Uterus (tissue), 4 donors: ENCODE results near the gene ZNF746. TPM values are rescaled to one million over a fixed set of nuclear protein-coding genes. Genes with fewer than 3 reads are reported as not detected.

Experiments used
- DNase-seq, 2 donors: peaks; one replicate each; pipeline ENCODE4 v3.0.0-alpha.2; 2019 to 2020
- H3K27ac ChIP-seq, 2 donors: fragments of 200-600 bp; sonication (generic); 1 replicate in 1 of 2; 2 replicates in 1 of 2; pipeline ENCODE4 v1.5.1; 2016 to 2018
- H3K27me3 ChIP-seq, 2 donors: fragments of 200-600 bp; sonication (generic); one replicate each; pipeline ENCODE4 v1.5.1; 2018 to 2019; ENCODE audit warnings: control low read depth in 1 of 2
- H3K36me3 ChIP-seq, 2 donors: fragments of 200-600 bp; sonication (generic); one replicate each; pipeline ENCODE4 v1.5.1; 2019; ENCODE audit warnings: control low read depth in 1 of 2
- H3K4me1 ChIP-seq, 2 donors: fragments of 200-600 bp; sonication (generic); one replicate each; pipeline ENCODE4 v1.5.1; 2018 to 2019; ENCODE audit warnings: control low read depth in 1 of 2
- H3K4me3 ChIP-seq, 2 donors: fragments of 200-600 bp; sonication (generic); 1 replicate in 1 of 2; 2 replicates in 1 of 2; pipeline ENCODE4 v1.5.1; 2018 to 2019; ENCODE audit warnings: mild to moderate bottlenecking in 1 of 2
- H3K9me3 ChIP-seq, 2 donors: fragments of 200-600 bp; sonication (generic); one replicate each; pipeline ENCODE4 v1.5.1; 2019; ENCODE audit warnings: control low read depth in 1 of 2
- POLR2A ChIP-seq, 2 donors: fragments of 450-650 bp; IDR thresholded peaks; one replicate each; pipeline ENCODE4 v1.6.1; 2016; ENCODE audit warnings: antibody characterized with exemption in 2 of 2, mild to moderate bottlenecking in 1 of 2, moderate library complexity in 1 of 2
- intact Hi-C: fragments of 100-400 bp; cut with DNase I; formaldehyde crosslinking; loops from one replicate; pipeline ENCODE4 v1.15.1; 2023; ENCODE audit warnings: low total_unique reads
- total RNA-seq, 4 donors: library from RNA; depleted of rRNA in 3 of 4; stranded (reverse); fragments of >200 nt in 3 of 4; gene quantifications; one replicate each; pipeline versions ENCODE4 v1.1.0 to v1.2.4, GENCODE V29; 2014 to 2023
- TF ChIP-seq, protein P1 (sequence below), 4 experiments: fragments of 200-600 bp in 2 of 4; fragments of 450-650 bp in 2 of 4; sonication (generic) in 2 of 4; IDR thresholded peaks; one replicate each; pipeline ENCODE4 v1.5.1; 2016 to 2019; ENCODE audit warnings: antibody characterized with exemption in 4 of 4, mild to moderate bottlenecking in 2 of 4, moderate library complexity in 1 of 4
- donor health status: DM: yes; HTN: yes; CAD: no.

The ZNF746 gene
- total RNA-seq, 4 donors from 2014 or later, result 15.6 to 30.5 (median 20.2) TPM

DNA sequence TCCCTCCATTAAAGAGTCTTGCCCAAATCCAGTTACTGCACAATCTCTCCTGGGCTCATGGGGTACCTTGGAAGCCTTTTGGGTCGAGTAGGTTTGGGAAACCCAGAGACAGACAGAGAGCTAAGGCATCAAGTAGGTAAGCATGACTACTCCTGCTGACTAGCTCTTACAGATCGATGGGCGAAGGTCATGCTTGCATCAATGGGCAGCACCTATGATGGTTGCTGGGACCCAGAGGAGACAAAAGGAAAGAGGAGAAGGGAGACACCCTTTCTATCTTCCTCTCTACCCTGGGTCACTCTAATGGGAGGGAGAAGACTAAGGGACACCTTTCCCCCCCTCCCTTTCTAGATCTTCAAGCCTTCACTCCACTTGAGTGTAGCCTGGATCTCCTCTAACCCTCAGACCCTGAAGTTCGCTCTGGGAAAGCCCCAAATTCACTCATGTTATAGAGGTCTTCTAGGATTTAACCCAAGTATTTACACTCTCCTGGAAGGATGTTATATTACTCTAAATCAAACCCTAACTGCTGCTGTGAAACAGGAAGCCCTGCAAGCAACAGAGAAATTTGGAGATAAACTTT, 31.6 kb upstream of the ZNF746 start:
- TF ChIP-seq, protein P1, sequence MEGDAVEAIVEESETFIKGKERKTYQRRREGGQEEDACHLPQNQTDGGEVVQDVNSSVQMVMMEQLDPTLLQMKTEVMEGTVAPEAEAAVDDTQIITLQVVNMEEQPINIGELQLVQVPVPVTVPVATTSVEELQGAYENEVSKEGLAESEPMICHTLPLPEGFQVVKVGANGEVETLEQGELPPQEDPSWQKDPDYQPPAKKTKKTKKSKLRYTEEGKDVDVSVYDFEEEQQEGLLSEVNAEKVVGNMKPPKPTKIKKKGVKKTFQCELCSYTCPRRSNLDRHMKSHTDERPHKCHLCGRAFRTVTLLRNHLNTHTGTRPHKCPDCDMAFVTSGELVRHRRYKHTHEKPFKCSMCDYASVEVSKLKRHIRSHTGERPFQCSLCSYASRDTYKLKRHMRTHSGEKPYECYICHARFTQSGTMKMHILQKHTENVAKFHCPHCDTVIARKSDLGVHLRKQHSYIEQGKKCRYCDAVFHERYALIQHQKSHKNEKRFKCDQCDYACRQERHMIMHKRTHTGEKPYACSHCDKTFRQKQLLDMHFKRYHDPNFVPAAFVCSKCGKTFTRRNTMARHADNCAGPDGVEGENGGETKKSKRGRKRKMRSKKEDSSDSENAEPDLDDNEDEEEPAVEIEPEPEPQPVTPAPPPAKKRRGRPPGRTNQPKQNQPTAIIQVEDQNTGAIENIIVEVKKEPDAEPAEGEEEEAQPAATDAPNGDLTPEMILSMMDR (IDR thresholded peaks at IDR 0.05), result no peak
- TF ChIP-seq POLR2A (IDR thresholded peaks at IDR 0.05), result no peak
- Histone ChIP-seq H3K9me3 (peaks cover 0 to 47% of the 10 kb centered on the region in 2 donors), H3K27ac (no peak overlapping the region), H3K4me3 (no peak overlapping the region), H3K36me3 (no peaks in the 10 kb centered on the region), H3K4me1 (no peaks in the 10 kb centered on the region), H3K27me3 (no peaks in the 10 kb centered on the region)
- intact Hi-C loops, result no loop called here
- DNase-seq, result no peak

DNA sequence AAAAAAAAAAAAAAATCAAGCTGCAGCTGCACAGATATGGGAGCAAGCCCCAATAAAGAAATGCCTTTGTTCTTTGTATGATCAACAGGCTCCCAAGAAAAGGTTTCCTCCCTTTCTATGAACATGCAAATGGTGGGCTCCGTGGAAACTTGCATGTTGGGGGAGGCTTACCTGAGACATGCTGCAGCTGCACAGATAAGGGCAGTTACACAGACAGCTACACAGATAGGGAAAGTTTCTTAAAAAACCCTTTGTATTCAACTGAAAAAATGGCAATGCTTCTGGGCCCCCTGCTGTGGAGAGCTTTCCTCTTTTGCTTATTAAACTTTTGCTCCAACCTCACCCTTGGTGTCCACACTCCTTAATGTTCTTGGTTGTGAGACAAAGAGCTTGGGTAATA, 29.8 kb upstream of the ZNF746 start:
- Histone ChIP-seq H3K27me3 (no peaks in the 10 kb centered on the region), H3K9me3 (peaks cover 0 to 38% of the 10 kb centered on the region in 2 donors), H3K4me1 (no peaks in the 10 kb centered on the region), H3K27ac (no peak overlapping the region), H3K36me3 (no peaks in the 10 kb centered on the region), H3K4me3 (no peak overlapping the region)
- intact Hi-C loops, result no loop called here
- no peak for DNase-seq
- TF ChIP-seq, protein P1 (IDR thresholded peaks at IDR 0.05), result no peak
- no peak for TF ChIP-seq POLR2A (IDR thresholded peaks at IDR 0.05)

DNA sequence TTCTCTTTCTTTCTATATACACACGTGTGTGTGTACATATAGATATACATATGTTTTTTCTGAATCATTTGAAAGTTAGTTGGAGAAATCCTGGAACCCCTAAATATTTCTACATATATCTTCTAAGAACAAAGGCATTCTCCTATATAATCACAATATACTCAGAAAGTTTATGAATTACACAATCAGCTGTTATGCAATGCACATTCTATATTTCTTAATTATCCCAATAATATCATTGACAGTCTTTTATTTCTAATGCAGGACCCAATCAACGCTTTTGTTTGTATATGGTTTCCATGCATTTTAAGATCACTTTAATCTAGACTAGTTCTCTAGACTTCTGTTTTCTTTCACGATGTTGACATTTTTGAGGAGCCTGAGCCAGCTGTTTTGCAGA, 27.7 kb upstream of the ZNF746 start:
- TF ChIP-seq, protein P1 (IDR thresholded peaks at IDR 0.05), result no peak
- TF ChIP-seq POLR2A (IDR thresholded peaks at IDR 0.05), result no peak
- no peaks in the 10 kb centered on the region for H3K36me3 ChIP-seq
- no peaks in the 10 kb centered on the region for H3K27me3 ChIP-seq
- intact Hi-C loops, result no loop called here
- H3K27ac ChIP-seq, result no peak overlapping the region
- H3K4me3 ChIP-seq, result no peak overlapping the region
- peaks cover 0 to 28% of the 10 kb centered on the region in 2 donors for H3K9me3 ChIP-seq
- H3K4me1 ChIP-seq, result no peaks in the 10 kb centered on the region
- DNase-seq, result no peak

DNA sequence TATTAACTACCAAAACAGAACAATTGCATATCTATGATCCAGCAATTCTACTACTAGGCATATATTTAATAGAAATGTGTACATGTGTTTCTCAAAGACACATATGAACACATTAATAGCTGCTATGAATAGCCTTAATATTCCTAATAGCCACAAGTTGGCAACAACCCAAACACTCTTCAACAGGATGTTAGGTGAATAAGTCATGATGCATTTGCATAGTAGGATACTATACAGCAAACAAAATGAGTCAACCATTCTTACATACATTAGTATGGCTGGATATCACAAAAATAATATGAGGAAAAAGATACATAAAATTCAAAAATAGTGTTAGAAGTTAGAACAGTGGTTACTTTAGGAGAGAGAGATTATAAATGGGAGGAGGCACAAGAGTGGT, 26.8 kb upstream of the ZNF746 start:
- TF ChIP-seq, protein P1 (IDR thresholded peaks at IDR 0.05), result no peak
- TF ChIP-seq POLR2A (IDR thresholded peaks at IDR 0.05), result no peak
- Histone ChIP-seq H3K27me3 (no peaks in the 10 kb centered on the region), H3K4me1 (no peaks in the 10 kb centered on the region), H3K9me3 (peaks cover 0 to 21% of the 10 kb centered on the region in 2 donors), H3K27ac (no peak overlapping the region), H3K36me3 (no peaks in the 10 kb centered on the region), H3K4me3 (no peak overlapping the region)
- intact Hi-C loops, result no loop called here
- DNase-seq, result no peak

DNA sequence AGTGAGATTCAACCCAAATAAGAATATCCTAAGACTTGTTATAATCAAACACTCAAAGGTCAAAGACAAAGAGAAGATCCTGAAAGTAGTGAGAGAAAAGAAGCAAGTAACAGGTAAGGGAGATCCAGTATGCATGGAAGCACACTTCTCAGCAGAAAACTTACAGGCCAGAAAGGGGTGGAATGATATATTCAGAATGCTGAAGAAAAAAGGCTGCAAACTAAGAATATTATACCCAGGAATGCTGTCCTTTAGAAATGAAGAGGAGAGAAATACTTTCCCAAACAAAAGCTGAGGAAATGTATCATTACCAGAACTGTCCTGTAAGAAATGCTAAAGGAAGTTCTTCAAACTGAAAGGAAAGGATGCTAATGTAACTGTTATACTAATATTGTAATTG, 12.6 kb upstream of the ZNF746 start:
- peaks cover 0 to 30% of the 10 kb centered on the region in 2 donors for H3K9me3 ChIP-seq
- H3K27me3 ChIP-seq, result no peaks in the 10 kb centered on the region
- TF ChIP-seq, protein P1 (IDR thresholded peaks at IDR 0.05), result no peak
- no peak for TF ChIP-seq POLR2A (IDR thresholded peaks at IDR 0.05)
- intact Hi-C loops, result no loop called here
- no peak overlapping the region for H3K4me3 ChIP-seq
- DNase-seq, result no peak
- no peaks in the 10 kb centered on the region for H3K4me1 ChIP-seq
- no peaks in the 10 kb centered on the region for H3K36me3 ChIP-seq
- H3K27ac ChIP-seq, result no peak overlapping the region
